M059J (cell line): Measurements from ENCODE around the gene PSMC4. TPM values are rescaled to one million over a fixed set of nuclear protein-coding genes. Genes with fewer than 3 reads are reported as not detected.
A peak's percentile ranks its signal among the peaks of the same experiment; 100 is the strongest.
"Not testable (repeated sequence)": the region's sequence is repeated elsewhere in the genome, so short reads cannot be mapped to it uniquely, and the experiment has no call there.

Experiments used
- DNase-seq: peaks from one replicate; pipeline ENCODE4 v3.0.0-alpha.2; 2012; ENCODE audit warnings: low read depth
- total RNA-seq: library from RNA; depleted of rRNA; stranded (reverse); fragments of >200 nt; shearing (Covaris generic); gene quantifications from 2 replicates; pipeline ENCODE4 v1.2.3, GENCODE V29; 2014

Gene PSMC4
- total RNA-seq, 1 experiment from 2014 or later, result 209 TPM

DNA sequence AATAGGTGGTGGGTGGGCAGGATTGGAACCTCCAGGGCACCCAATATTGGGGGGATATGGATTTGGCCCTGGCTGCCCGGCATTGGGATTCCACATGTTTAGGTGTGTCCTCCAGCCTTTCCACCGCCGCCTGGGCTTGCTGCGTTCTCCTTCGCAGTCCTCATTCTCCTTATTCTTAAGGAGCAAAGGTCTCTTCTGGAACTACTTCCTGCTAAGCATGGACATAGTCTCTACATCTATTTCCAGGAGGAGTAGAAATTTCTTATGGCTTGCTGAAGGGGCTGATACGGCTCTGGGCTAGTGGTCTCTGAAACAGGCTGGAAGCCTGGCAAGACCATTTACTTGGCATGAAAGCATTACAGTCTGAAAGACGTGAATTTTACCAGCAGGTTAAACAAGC is 27.4 kb upstream of the PSMC4 start:
- no peak for DNase-seq

DNA sequence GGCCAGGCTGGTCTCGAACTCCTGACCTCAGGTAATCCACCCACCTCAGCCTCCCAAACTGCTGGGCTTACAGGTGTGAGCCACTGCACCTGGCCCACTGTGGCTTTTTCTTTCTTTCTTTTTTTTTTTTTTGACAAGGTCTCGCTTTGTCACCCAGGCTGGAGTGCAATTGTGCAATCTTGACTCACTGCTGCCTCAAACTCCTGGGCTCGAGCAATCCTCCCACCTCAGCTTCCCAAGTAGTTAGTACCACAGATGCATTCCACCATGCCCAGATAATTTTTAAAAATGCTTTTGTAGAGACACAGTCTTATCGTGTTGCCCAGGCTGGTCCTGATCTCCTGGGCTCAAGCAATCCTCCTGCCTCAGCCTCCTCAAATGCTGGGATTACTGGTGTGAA is 24.4 kb upstream of the PSMC4 start:
- peak; percentile 13 for DNase-seq

- no peak for DNase-seq
Observed at GRCh38 chr19:39949026-39949747, 21.8 kb upstream of the PSMC4 start.

- DNase-seq, result no peak
Observed at GRCh38 chr19:39951065-39951650, 19.8 kb upstream of the PSMC4 start.

DNA sequence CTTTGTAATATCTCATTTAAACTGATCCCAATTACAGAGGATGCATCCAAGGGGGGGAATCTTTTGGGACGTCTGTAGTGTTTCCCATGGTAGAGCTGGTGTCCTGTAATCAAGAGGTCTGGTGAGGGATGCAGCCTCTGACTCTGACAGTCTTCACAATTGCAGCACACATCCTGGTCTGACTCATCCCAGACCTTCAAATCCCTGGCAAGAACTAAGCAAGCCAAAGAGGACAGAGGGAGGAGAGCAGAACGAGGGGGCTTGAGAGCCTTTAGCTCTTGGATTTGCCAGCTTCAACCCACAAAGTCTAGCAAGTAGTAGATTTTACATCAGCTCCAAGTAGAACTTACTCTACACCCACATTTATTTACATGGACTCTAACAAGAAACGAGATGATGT is 19.3 kb upstream of the PSMC4 start:
- DNase-seq, result peak; percentile 27

DNA sequence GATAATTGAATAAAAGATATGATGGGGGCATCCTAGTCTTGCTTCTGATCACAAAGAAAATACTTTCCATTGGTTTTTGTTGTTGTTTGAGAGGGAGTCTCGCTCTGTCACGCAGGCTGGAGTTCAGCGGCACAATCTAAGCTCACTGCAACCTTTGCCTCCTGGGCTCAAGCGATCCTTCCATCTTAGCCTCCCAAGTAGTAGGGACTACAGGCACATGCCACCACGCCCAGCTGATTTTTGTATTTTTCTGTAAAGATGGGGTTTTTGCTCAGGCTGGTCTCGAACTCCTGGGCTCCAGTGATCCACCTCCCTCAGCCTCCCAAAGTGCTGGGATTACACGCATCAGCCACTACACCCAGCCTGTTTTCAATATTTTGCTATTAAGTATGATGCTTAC is 17.1 kb upstream of the PSMC4 start:
- DNase-seq, result no peak

- not testable (repeated sequence) for DNase-seq
Observed at GRCh38 chr19:39957886-39958285, 13.1 kb upstream of the PSMC4 start.

DNA sequence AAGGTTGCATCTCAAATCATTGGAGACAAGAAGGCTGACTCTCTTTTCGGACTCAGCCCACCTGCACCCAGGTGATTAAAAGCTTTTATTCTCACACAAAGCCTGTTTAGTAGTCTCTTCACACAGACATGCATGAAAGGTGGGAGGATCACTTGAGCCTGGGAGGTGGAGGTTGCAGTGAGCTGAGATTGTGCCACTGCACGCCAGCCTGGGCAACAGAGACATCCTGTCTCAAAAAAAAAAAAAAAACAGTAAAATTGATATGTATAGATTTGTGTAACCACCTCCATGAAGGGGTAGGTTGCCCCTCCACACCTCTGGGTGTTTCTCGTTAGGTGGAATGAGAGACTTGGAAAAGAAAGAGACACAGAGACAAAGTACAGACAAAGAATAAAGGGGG is 12.0 kb upstream of the PSMC4 start:
- DNase-seq, result not testable (repeated sequence)

DNA sequence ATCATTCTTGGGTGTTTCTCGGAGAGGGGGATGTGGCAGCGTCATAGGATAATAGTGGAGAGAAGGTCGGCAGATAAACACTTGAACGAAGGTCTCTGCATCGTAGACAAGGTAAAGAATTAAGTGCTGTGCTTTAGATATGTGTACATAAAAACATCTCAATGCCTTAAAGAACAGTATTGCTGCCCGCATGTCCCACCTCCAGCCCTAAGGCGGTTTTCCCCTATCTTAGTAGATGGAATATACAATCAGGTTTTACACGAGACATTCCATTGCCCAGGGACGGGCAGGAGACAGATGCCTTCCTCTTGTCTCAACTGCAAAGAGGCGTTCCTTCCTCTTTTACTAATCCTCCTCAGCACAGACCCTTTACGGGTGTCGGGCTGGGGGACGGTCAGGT is 11.6 kb upstream of the PSMC4 start:
- DNase-seq, result not testable (repeated sequence)

DNA sequence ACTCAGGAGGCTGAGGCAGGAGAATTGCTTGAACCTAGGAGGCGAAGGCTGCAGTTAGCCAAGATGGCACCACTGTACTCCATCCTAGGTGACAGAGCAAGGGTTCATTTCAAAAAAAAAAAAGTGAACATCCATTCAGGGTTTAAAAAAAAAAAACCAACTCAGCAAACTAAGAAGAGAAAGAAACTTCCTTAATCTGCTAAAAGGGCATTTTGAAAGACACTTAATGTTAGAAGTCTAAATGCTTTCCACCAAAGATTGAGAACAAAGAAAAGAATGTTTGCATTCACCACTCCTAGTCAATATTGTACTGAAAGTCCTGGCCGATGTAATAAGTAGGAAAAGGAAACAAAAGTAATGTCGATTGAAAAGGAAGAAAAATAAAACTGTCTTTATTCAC is 7.1 kb upstream of the PSMC4 start:
- no peak for DNase-seq

GRCh38 chr19:39966617-39967016 is 4.3 kb upstream of the PSMC4 start:
- no peak for DNase-seq

GRCh38 chr19:39967561-39967960 is 3.4 kb upstream of the PSMC4 start:
- no peak for DNase-seq

DNA sequence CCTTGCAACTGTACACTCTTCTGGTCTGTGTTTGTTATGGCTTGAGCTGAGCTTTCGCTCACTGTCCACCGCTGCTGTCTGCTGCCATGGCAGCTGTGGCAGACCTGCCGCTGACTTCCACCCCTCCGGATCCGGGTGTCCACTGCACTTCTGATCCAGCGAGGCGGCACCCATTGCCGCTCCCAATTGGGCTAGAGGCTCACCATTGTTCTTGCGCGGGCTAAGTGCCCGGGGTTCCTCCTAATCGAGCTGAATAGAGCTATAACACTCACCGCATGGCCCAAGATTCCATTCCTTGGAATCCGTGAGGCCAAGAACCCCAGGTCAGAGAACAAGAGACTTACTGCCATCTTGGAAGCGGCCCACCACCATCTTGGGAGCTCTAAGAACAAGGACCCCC is 2.2 kb upstream of the PSMC4 start:
- DNase-seq, result no peak

- no peak for DNase-seq
Observed at GRCh38 chr19:39969266-39969665, 1.7 kb upstream of the PSMC4 start.

DNA sequence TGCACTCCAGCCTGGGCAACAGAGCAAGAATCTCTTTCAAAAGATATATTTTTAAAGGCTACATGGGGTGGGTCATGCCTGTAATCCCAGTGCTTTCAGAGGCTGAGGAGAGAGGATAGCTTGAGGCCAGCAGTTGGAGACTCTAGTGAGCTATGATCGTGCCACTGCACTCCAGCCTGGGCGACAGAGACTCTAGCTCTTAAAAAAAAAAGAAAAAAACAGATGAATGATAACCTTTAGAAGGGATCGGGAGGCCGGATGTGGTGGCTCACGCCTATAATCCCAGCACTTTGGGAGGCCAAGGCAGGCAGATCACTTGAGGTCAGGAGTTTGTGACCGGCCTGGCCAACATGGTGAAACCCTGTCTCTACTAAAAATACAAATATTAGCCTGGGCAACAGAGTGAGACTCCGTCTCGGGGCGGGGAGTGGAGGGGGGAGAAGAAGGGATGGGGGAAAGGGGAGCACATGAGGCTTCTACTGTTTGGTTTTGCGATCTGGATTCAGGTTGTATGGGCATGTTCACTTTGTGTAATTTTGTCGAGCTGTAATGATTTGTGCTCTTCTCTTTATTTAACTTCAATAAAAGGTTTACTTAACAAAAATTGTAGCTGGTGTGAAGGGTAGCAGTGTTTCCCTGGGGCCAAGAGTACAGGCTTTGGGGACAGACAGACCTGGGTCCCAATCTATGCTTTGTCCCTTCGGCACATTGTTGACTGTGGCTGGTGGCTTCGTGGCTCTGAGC is 1.1 kb upstream of the PSMC4 start:
- DNase-seq, result no peak

DNA sequence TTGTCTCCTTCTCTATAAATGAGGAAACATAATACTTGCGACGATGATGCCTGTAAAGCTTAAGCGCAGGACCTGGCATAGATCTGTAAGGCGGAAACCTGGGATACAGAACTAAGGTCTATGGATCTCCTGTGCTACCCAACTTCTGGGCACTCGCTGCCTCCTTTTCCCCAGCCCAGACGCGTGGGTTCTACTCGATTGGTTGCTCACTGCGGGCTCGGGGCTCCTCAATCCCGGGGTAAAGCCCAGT is 615 bp upstream of the PSMC4 start:
- no peak for DNase-seq

DNA sequence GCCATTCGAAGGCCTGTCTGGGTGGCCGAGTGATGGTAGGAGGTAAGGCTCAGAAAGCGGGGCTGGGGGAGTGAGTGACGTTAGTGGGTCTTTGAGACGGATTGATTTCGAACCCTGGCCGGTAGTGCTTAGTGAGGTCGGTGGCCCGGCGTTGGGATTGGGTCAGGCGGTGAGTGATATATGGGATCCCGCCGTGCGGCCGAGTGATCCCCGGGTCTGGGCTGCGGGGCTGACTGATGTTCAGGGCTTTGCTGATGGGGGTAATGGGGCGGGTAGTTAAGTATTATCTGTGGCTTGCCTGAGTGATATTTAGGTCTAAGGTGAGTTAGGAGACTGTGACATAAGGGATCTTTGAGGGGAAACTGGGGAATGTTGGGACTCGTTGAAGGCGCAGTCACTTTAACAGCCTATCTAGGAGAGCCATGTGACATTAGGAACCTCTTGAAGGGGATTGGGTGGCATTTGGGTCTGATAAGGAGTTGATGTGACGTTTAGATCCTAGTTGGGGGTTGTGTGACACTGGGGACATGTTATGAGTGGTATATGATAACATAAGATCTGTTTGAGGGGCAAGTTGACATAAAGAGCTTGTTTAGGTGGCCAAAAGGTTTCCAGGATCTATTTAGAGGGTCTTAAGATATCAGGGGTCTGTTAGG is 543 bp downstream of the PSMC4 start:
- peak; percentile 5 for DNase-seq

GRCh38 chr19:39974377-39975155 is 3.6 kb downstream of the PSMC4 start:
- DNase-seq, result no peak

- DNase-seq, result no peak
Observed at GRCh38 chr19:39982883-39983282, 11.9 kb downstream of the PSMC4 start.

GRCh38 chr19:39983695-39984300 is 12.8 kb downstream of the PSMC4 start:
- DNase-seq, result no peak

GRCh38 chr19:39986643-39987042 is 15.7 kb downstream of the PSMC4 start:
- DNase-seq, result no peak

DNA sequence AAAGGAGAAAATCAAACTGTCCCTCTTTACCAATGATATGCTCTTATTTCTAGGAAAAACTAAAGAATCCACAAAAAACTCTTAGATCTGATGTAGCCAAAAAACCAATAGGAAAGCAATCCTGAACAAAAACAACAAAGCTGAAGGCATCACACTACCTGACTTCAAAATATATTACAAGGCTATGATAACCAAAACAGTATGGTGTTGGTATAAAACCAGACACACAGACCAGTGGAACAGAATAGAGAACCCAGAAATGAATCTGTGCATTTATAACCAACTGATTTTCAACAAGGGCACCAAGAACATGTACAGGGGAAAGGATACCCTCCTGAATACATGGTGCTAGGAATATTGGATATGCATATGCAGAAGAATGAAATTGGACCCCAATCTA is 16.2 kb downstream of the PSMC4 start:
- no peak for DNase-seq
